Kidney (tissue), 14 donors: Measurements from ENCODE around the gene PPDPF. TPM values are rescaled to one million over a fixed set of nuclear protein-coding genes. Genes with fewer than 3 reads are reported as not detected.
A peak's percentile ranks its signal among the peaks of the same experiment; 100 is the strongest.

Experiments used
- DNase-seq, 5 donors: peaks; one replicate each; pipeline ENCODE4 v3.0.0-alpha.2; 2013 to 2020
- FAIRE-seq: peaks from 2 replicates; lab custom pipeline; 2012; peaks lifted over from hg19 to GRCh38; lab: Jason Lieb, UNC
- H3K27ac ChIP-seq, 2 donors: one replicate each; pipeline ENCODE4 v1.7.0; 2013; ENCODE audit warnings: low read depth in 2 of 2, low read length in 2 of 2, inconsistent platforms in 1 of 2
- H3K27me3 ChIP-seq: one replicate; pipeline ENCODE4 v1.7.1; 2013; ENCODE audit warnings: low read length, inconsistent platforms; ENCODE audit not compliant: control insufficient read depth, insufficient read depth
- H3K36me3 ChIP-seq, 3 donors: one replicate each; pipeline versions ENCODE4 v1.7.0 to v1.7.1; 2013; ENCODE audit warnings: low read length in 3 of 3, control low read depth in 1 of 3, inconsistent platforms in 1 of 3; ENCODE audit not compliant: insufficient read depth in 3 of 3, control insufficient read depth in 2 of 3
- H3K4me1 ChIP-seq, 3 donors: one replicate each; pipeline versions ENCODE4 v1.7.0 to v1.7.1; 2013; ENCODE audit warnings: low read length in 3 of 3, inconsistent platforms in 1 of 3, low read depth in 1 of 3; ENCODE audit not compliant: control insufficient read depth in 2 of 3, insufficient read depth in 2 of 3
- H3K4me3 ChIP-seq, 3 donors: one replicate each; pipeline versions ENCODE4 v1.7.0 to v1.8.1; 2013; ENCODE audit warnings: low read length in 3 of 3, control low read depth in 1 of 3, inconsistent platforms in 1 of 3
- H3K9ac ChIP-seq, 3 donors: one replicate each; pipeline versions ENCODE4 v1.7.0 to v1.7.1; 2013; ENCODE audit warnings: low read length in 3 of 3, control low read depth in 1 of 3, inconsistent platforms in 1 of 3
- H3K9me3 ChIP-seq, 3 donors: one replicate each; pipeline versions ENCODE4 v1.7.0 to v1.7.1; 2013; ENCODE audit warnings: low read length in 3 of 3, control low read depth in 1 of 3, inconsistent platforms in 1 of 3; ENCODE audit not compliant: control insufficient read depth in 2 of 3, insufficient read depth in 1 of 3
- CTCF ChIP-seq: IDR thresholded peaks from 3 replicates; pipeline ENCODE4 v1.5.1; 2012; ENCODE audit warnings: mild to moderate bottlenecking, moderate library complexity, borderline replicate concordance; ENCODE audit not compliant: insufficient read depth; ENCODE audit errors: extremely low read depth
- intact Hi-C: fragments of 100-400 bp; cut with DNase I; formaldehyde crosslinking; loops from one replicate; pipeline ENCODE4 v1.11.1; 2022
- polyA plus RNA-seq: library from polyadenylated mRNA; stranded (reverse); fragments of 350-450 nt; fragmentation: Illumina TruSeq; extraction: RNeasy Lipid Tissue Mini Kit (QIAGEN cat#74804); gene quantifications from one replicate; pipeline ENCODE4 v1.2.3, GENCODE V29; 2014; ENCODE audit warnings: low read depth, low replicate concordance; ENCODE audit not compliant: insufficient read depth
- total RNA-seq: library from RNA; stranded (reverse); fragmentation: NEBNext Ultra II Directional; extraction: Animal tissue kit (Norgen Biotek cat#: 25700); gene quantifications from one replicate; pipeline ENCODE4 v1.2.1, GENCODE V29; 2021
- donor health status: control.
- donor health status: control.
- donor health status: control.
- donor health status: control.
- donor health status: control.
- donor health status: DM: yes; HTN: yes; CAD: no.
- donor health status: Normal renal cell carcinoma (clear cell type).

The PPDPF gene
- total and polyA plus RNA-seq, 2 donors from 2014 or later: 578 to 961 TPM

- H3K9me3 ChIP-seq: no peaks in the 10 kb centered on the region
- no peak overlapping the region for H3K27ac ChIP-seq
- no peak for FAIRE-seq
- no peak for DNase-seq
- H3K4me3 ChIP-seq: no peak overlapping the region
- H3K27me3 ChIP-seq: no peaks in the 10 kb centered on the region
- no peak overlapping the region for H3K9ac ChIP-seq
- no peaks in the 10 kb centered on the region for H3K36me3 ChIP-seq
- intact Hi-C loops: no loop called here
- no peaks in the 10 kb centered on the region for H3K4me1 ChIP-seq
- TF ChIP-seq CTCF: no peak
Measured at GRCh38 chr20:63549679-63550282, 29.2 kb downstream of the PPDPF start.

GRCh38 chr20:63551068-63551467, 30.5 kb downstream of the PPDPF start:
- Histone ChIP-seq H3K4me1 (no peaks in the 10 kb centered on the region), H3K4me3 (no peak overlapping the region), H3K36me3 (no peaks in the 10 kb centered on the region), H3K9me3 (no peaks in the 10 kb centered on the region), H3K9ac (no peak overlapping the region), H3K27ac (no peak overlapping the region), H3K27me3 (no peaks in the 10 kb centered on the region)
- no peak for FAIRE-seq
- intact Hi-C loops: no loop called here
- no peak for DNase-seq
- no peak for TF ChIP-seq CTCF

- Histone ChIP-seq H3K36me3 (no peaks in the 10 kb centered on the region), H3K9ac (no peak overlapping the region), H3K9me3 (no peaks in the 10 kb centered on the region), H3K27me3 (no peaks in the 10 kb centered on the region), H3K4me1 (no peaks in the 10 kb centered on the region), H3K27ac (no peak overlapping the region), H3K4me3 (no peak overlapping the region)
- no peak for FAIRE-seq
- intact Hi-C loops: no loop called here
- peak in 4 of 5 donors; percentile 44 to 85 (median 51) for DNase-seq
- no peak for TF ChIP-seq CTCF
Measured at GRCh38 chr20:63552481-63553249, 32.1 kb downstream of the PPDPF start.
